ENCODE data around the gene CAMKV. TPM values are rescaled to one million over a fixed set of nuclear protein-coding genes. Genes with fewer than 3 reads are reported as not detected.

The CAMKV gene
- total RNA-seq, 2 donors from 2014 or later = not detected

DNA sequence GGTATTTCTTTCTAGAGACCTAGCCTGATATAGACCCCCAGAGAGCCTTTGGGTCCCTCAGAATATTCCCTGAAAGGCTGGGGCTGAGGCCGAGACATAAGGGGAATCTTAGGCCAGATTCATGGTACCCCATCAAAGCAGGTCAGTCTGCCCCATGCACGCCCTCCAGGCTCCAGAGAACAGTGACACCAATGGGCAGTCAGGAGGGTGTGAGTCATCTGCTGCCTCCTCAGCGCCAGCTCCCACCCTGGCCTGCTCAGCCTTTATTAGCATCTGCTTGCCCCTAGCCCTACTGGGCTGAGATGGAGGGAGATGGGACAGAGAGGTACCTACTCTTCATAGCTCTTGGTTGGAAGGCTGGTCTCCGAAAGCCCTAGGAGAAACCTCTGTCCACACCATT, 14.3 kb upstream of the CAMKV start:
- DNase-seq (ENCODE audit: low spot score) = no peak
- H3K36me3 ChIP-seq = no peaks in the 10 kb centered on the region
- no peaks in the 10 kb centered on the region for H3K9me3 ChIP-seq
- H3K27ac ChIP-seq = no peak overlapping the region
- peaks cover 0 to 26% of the 10 kb centered on the region in 2 donors for H3K4me1 ChIP-seq
- no peaks in the 10 kb centered on the region for H3K27me3 ChIP-seq
- TF ChIP-seq CTCF (IDR thresholded peaks at IDR 0.05) = no peak
- no peak overlapping the region for H3K4me3 ChIP-seq

- peaks cover 0 to 26% of the 10 kb centered on the region in 2 donors for H3K4me1 ChIP-seq
- H3K27ac ChIP-seq = no peak overlapping the region
- no peaks in the 10 kb centered on the region for H3K9me3 ChIP-seq
- DNase-seq (ENCODE audit: low spot score) = no peak
- H3K4me3 ChIP-seq = no peak overlapping the region
- no peaks in the 10 kb centered on the region for H3K27me3 ChIP-seq
- H3K36me3 ChIP-seq = no peaks in the 10 kb centered on the region
- no peak for TF ChIP-seq CTCF (IDR thresholded peaks at IDR 0.05)
Observed at GRCh38 chr3:49882166-49882565, 12.5 kb upstream of the CAMKV start.

GRCh38 chr3:49880581-49881315, 11.0 kb upstream of the CAMKV start:
- H3K27ac ChIP-seq = no peak overlapping the region

DNA sequence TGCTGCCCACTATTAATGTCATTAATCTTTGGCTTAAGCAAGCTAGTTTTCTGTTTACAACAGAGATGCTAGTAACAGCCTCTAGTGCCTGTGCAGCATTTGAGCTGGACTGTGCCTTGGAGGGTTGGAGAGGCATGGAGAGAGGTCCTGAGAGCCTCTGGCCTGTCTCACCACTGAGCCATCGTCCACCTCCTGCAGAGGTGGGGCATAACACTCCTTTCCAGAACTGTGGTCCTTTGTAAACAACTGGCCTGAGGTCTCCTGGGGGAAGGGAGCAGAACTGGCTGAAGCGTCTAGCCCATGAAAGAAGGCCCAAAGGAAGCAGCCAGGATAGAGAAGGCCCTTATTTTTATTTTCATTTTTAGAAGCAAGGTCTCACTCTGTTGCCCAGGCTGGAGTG, 10.0 kb upstream of the CAMKV start:
- no peaks in the 10 kb centered on the region for H3K27me3 ChIP-seq
- no peak overlapping the region for H3K4me3 ChIP-seq
- no peak overlapping the region for H3K27ac ChIP-seq
- no peaks in the 10 kb centered on the region for H3K9me3 ChIP-seq
- no peak for TF ChIP-seq CTCF (IDR thresholded peaks at IDR 0.05)
- H3K4me1 ChIP-seq = peaks cover 0 to 26% of the 10 kb centered on the region in 2 donors
- DNase-seq (ENCODE audit: low spot score) = no peak
- no peaks in the 10 kb centered on the region for H3K36me3 ChIP-seq

More at GRCh38 chr3:49880581-49881315, 11.0 kb upstream of the CAMKV start:
- no peaks in the 10 kb centered on the region for H3K36me3 ChIP-seq
- H3K9me3 ChIP-seq = no peaks in the 10 kb centered on the region
- TF ChIP-seq CTCF (IDR thresholded peaks at IDR 0.05) = no peak
- no peak for DNase-seq (ENCODE audit: low spot score)
- no peaks in the 10 kb centered on the region for H3K27me3 ChIP-seq
- H3K4me1 ChIP-seq = peaks cover 0 to 26% of the 10 kb centered on the region in 2 donors
- no peak overlapping the region for H3K4me3 ChIP-seq

- H3K4me1 ChIP-seq = peaks cover 0 to 26% of the 10 kb centered on the region in 2 donors
- H3K27ac ChIP-seq = no peak overlapping the region
- no peak for TF ChIP-seq CTCF (IDR thresholded peaks at IDR 0.05)
- no peak overlapping the region for H3K4me3 ChIP-seq
- DNase-seq (ENCODE audit: low spot score) = no peak
- no peaks in the 10 kb centered on the region for H3K9me3 ChIP-seq
- no peaks in the 10 kb centered on the region for H3K36me3 ChIP-seq
- no peaks in the 10 kb centered on the region for H3K27me3 ChIP-seq
Observed at GRCh38 chr3:49878686-49879085, 9.0 kb upstream of the CAMKV start.

GRCh38 chr3:49877716-49878115, 8.0 kb upstream of the CAMKV start:
- Histone ChIP-seq H3K4me3 (no peak overlapping the region), H3K36me3 (no peaks in the 10 kb centered on the region), H3K27ac (no peak overlapping the region), H3K4me1 (peaks cover 0 to 23% of the 10 kb centered on the region in 2 donors), H3K27me3 (no peaks in the 10 kb centered on the region), H3K9me3 (no peaks in the 10 kb centered on the region)
- no peak for DNase-seq (ENCODE audit: low spot score)
- no peak for TF ChIP-seq CTCF (IDR thresholded peaks at IDR 0.05)
